Skin of body (tissue), 3 donors: ENCODE measurements around the gene MAST1. TPM values are rescaled to one million over a fixed set of nuclear protein-coding genes. Genes with fewer than 3 reads are reported as not detected.
A peak's percentile ranks its signal among the peaks of the same experiment; 100 is the strongest.
"Not testable (repeated sequence)": the region's sequence is repeated elsewhere in the genome, so short reads cannot be mapped to it uniquely, and the experiment has no call there.

Experiments used
- DNase-seq: peaks from one replicate; lab custom pipeline; 2025; lab: John Stamatoyannopoulos, UW
- small RNA-seq: library from RNA; depleted of rRNA; stranded (forward); fragments of <200 nt; gene quantifications from one replicate; pipeline ENCODE3, GENCODE V24; 2014; ENCODE audit warnings: low replicate concordance
- total RNA-seq: library from RNA; depleted of rRNA; stranded (reverse); fragments of >200 nt; gene quantifications from one replicate; pipeline ENCODE4 v1.2.3, GENCODE V29; 2014

MAST1 gene
- total RNA-seq, 1 donor from 2014 or later: 0.49 TPM

- not testable (repeated sequence) for DNase-seq
Observed at GRCh38 chr19:12890299-12890786, 52.0 kb downstream of the MAST1 start.

- DNase-seq: peak; percentile 98
Observed at GRCh38 chr19:12890787-12891552, 52.7 kb downstream of the MAST1 start, which contains the start of gene GCDH. Gene GCDH (plus strand): TSS chr19:12891160. CDS start chr19:12891305, 145 bp downstream.

GRCh38 chr19:12891553-12892021, 53.3 kb downstream of the MAST1 start:
- DNase-seq: no peak

GRCh38 chr19:12893582-12893981, 55.3 kb downstream of the MAST1 start:
- no peak for DNase-seq

GRCh38 chr19:12896460-12896859, 58.1 kb downstream of the MAST1 start:
- DNase-seq: no peak

- no peak for DNase-seq
Observed at GRCh38 chr19:12899891-12900518, 61.7 kb downstream of the MAST1 start.

- no peak for DNase-seq
Observed at GRCh38 chr19:12907166-12907565, 68.9 kb downstream of the MAST1 start.

- DNase-seq: no peak
Observed at GRCh38 chr19:12912571-12912970, 74.3 kb downstream of the MAST1 start.

GRCh38 chr19:12913011-12913561, 74.8 kb downstream of the MAST1 start:
- DNase-seq: peak; percentile 80

GRCh38 chr19:12913851-12914690, 75.8 kb downstream of the MAST1 start:
- DNase-seq: no peak

GRCh38 chr19:12915860-12916259, 77.5 kb downstream of the MAST1 start:
- not testable (repeated sequence) for DNase-seq

- DNase-seq: no peak
Observed at GRCh38 chr19:12918253-12918652, 79.9 kb downstream of the MAST1 start.

GRCh38 chr19:12921047-12921446, 82.7 kb downstream of the MAST1 start:
- DNase-seq: no peak

- DNase-seq: no peak
Observed at GRCh38 chr19:12922959-12923358, 84.6 kb downstream of the MAST1 start.

Small RNAs within 50 kb of the gene (small RNA-seq; reads per million reads assigned to genes)
- gene MIR5695: 0.47 reads per million, percentile 58 among the genes with 10 or more reads in this experiment
- not detected for gene MIR6794

Other genes with a start within 250 kb of the MAST1 start
- gene ZNF490, start 227.7 kb upstream of the MAST1 start, total RNA-seq: 4.5 TPM
- 18.1 TPM for gene ZNF791, start 227.6 kb upstream of the MAST1 start, total RNA-seq
- gene MAN2B1, start 171.8 kb upstream of the MAST1 start, total RNA-seq: 29.9 TPM
- gene WDR83, start 171.7 kb upstream of the MAST1 start, total RNA-seq: 4.6 TPM
- 42.4 TPM for gene DHPS, start 156.6 kb upstream of the MAST1 start, total RNA-seq
- gene GNG14, start 150.5 kb upstream of the MAST1 start, total RNA-seq: not detected
- gene FBXW9, start 141.9 kb upstream of the MAST1 start, total RNA-seq: 3.5 TPM
- 31.6 TPM for gene TNPO2, start 114.6 kb upstream of the MAST1 start, total RNA-seq
- gene TRIR, start 103.8 kb upstream of the MAST1 start, total RNA-seq: 98.1 TPM
- gene GET3, start 101.0 kb upstream of the MAST1 start, total RNA-seq: 36.6 TPM
- 0.99 TPM for gene BEST2, start 86.7 kb upstream of the MAST1 start, total RNA-seq
- 31.8 TPM for gene HOOK2, start 63.0 kb upstream of the MAST1 start, total RNA-seq
- 151 TPM for gene JUNB, start 47.0 kb upstream of the MAST1 start, total RNA-seq
- 164 TPM for gene PRDX2, start 36.7 kb upstream of the MAST1 start, total RNA-seq
- gene THSD8, start 36.4 kb upstream of the MAST1 start, total RNA-seq: 0.39 TPM
- 7.2 TPM for gene RNASEH2A, start 31.9 kb upstream of the MAST1 start, total RNA-seq
- gene RTBDN, start 3.9 kb upstream of the MAST1 start, total RNA-seq: not detected
- gene DNASE2, start 42.9 kb downstream of the MAST1 start, total RNA-seq: 14.1 TPM
- 1.7 TPM for gene KLF1, start 48.7 kb downstream of the MAST1 start, total RNA-seq
- 20.4 TPM for gene GCDH, start 52.6 kb downstream of the MAST1 start, total RNA-seq
- gene SYCE2, start 80.8 kb downstream of the MAST1 start, total RNA-seq: 0.39 TPM
- gene FARSA, start 95.2 kb downstream of the MAST1 start, total RNA-seq: 21.6 TPM
- 401 TPM for gene CALR, start 100.1 kb downstream of the MAST1 start, total RNA-seq
- 42.5 TPM for gene RAD23A, start 107.3 kb downstream of the MAST1 start, total RNA-seq
- 13.9 TPM for gene GADD45GIP1, start 118.7 kb downstream of the MAST1 start, total RNA-seq
- not detected for gene DAND5, start 131.1 kb downstream of the MAST1 start, total RNA-seq
- 75.5 TPM for gene NFIX, start 157.0 kb downstream of the MAST1 start, total RNA-seq